ENCODE measurements around the gene FNDC3A. TPM values are rescaled to one million over a fixed set of nuclear protein-coding genes. Genes with fewer than 3 reads are reported as not detected.
"Not testable (repeated sequence)": the region's sequence is repeated elsewhere in the genome, so short reads cannot be mapped to it uniquely, and the experiment has no call there.

FNDC3A gene
- total RNA-seq, 1 donor from 2014 or later, result 40.7 TPM

DNA sequence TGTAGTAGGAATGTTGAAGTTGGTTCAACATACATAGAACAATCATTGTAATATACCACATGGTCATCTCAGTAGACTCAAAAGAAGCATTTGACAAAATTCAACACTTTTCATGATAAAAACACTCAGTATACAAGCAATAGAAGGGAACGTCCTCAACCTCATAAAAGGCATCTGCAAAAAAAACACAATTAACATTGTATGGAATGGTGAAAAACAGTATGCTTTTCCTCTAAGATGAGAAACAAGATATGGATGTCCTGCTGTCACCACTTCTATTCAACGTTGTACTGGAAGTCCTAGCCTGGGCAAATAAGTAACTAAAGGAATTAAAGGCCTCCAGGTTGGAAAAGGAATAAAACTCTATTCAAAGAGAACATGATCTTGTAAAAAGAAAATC lies 54.5 kb downstream of the FNDC3A start:
- DNase-seq (ENCODE audit: low spot score), result no peak

DNA sequence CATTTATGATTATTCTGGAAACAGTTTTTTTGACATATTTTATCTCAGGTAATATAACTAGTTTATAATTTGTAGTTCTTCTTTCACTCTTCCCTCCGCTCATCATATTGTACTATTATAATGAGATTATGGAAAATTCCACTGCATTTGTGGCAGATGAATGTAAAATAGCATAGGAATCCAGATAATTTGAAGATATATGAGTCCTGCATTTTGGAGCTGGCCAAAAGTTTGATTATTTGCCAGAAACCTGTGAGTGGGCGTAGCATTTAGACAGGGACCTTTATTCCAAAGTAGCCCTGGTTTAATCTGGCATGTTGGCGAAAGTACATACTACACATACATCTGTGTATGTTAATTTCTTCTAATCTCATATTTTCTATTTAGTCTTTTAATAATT lies 65.2 kb downstream of the FNDC3A start:
- DNase-seq (ENCODE audit: low spot score), result no peak

DNA sequence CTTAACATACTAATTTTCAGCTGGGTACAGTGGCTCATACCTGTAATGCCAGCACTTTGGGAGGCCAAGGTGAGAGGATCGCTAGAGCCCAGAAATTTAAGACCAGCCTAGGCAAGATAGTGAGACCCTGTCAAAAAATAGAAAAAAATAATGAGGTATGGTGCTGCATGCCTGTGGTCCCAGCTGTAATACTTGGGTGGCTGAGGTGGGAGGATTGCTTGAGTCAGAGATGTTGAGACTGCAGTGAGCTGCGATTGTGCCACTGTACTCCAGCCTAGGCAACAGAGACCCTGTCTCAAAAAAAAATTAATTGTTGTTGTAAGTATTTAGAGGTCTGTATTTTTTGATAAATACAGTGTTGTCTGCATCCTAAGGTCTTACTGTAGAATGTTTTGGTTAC lies 66.8 kb downstream of the FNDC3A start:
- DNase-seq (ENCODE audit: low spot score), result no peak

DNA sequence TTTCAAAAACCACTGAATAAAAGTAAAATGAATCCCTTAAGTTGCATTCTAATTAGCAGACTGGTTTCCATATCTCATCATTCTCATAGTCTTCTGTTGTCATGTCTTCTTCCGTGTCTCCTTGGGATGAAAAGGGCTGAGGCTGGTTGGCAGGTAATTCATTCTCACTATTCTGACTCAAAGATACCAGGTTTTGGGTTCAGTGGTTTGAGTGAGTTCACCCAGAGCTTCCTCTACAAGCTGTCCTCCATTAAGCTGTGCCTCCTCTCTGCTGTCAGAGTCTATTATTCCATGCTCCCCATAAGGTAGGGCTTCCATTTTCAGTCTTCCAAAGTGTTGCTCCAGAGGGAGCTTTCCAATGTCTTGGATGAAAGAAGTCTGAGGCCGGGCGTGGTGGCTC lies 68.3 kb downstream of the FNDC3A start:
- DNase-seq (ENCODE audit: low spot score), result no peak

DNA sequence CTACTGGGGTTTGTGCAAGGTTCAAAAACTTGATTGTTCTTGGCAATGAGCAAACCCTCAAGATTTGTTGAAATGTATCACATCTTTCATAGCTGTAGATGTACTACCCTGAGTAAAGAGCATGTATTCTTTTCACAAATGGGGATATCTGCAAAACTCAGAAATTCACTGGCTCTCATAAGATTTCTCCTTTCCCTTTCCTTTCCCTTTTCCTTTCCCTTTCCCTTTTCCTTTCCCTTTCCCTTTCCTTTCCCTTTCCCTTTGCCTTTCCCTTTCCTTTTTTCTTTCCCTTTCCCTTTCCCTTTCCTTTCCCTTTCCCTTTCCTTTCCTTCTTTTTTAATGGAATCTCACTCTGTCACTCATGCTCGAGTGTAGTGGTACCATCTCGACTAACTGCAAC lies 69.1 kb downstream of the FNDC3A start:
- DNase-seq (ENCODE audit: low spot score), result no peak

DNA sequence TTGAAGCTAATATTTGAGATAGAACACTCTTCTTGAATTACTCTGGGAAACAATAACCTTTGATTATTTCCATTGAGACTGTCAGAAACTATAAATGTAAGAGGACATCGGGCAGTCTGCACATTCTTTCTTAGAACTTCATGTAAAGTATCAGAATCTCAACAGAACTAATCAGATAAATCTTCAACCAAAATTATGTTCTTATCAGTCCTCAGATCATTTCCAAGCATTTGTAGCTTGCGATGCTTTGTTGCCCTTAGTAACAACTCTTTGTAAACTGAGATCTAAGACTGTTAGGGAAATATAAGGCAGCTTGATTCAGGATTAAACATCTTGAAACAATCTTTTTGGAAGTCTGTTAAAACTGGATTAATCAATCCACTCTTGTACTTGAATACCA lies 70.3 kb downstream of the FNDC3A start:
- no peak for DNase-seq (ENCODE audit: low spot score)

DNA sequence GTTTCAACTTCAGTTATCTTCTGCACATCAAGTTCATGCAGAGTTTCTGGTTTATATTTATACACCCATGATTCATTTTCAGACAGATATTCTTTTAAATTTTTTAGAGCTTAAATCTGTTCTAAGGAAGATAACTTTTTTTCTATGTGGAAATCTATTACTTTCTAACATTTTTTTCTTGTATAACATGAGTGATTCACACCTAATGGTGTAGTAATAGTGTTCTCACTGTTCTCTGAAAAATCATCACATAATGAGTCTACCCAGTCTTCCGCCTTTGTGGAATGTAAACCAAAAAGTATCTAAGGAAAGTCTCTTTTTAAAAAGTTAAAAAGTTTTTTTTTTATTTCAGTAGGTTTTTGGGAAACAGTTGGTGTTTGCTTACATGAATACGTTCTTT lies 70.8 kb downstream of the FNDC3A start:
- DNase-seq (ENCODE audit: low spot score), result no peak

DNA sequence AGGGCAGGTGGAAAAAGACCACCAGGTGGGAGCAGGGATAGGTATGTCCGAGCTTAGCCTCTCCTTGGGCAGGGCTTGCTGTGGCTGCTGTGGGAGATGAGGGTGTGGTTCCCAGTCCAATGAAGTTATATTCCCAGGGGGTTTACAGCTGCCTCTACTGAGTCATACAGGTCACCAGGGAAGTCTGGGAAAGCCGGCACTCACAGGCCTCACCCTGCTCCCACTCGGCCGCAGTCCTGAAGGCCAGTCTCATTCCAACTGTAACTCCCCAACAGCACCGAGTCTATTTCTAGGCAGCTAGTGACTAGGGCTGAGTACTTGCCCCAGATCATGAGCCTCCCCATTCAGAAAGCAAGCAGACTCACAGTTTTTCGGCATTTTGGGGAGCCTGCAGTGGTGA lies 77.1 kb downstream of the FNDC3A start:
- no peak for DNase-seq (ENCODE audit: low spot score)

DNA sequence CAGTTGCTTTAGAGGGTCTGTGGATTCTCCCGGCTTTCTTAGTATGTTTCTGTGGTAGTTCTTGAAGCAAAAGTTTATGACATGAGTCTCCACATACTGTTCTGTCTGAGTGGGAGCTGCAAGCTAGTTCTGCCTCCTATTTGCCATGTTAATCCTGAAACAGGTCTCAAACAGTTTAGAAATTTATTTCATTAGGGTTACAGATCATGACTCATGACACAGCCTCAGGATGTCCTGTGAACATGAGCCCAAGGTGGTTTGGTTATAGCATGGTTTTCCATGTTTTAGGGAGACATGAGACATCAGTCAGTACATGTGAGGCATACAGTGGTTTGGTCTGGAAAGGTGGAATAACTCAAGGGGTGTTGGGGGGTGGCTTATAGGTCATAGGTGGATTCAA lies 77.5 kb downstream of the FNDC3A start:
- DNase-seq (ENCODE audit: low spot score), result no peak

DNA sequence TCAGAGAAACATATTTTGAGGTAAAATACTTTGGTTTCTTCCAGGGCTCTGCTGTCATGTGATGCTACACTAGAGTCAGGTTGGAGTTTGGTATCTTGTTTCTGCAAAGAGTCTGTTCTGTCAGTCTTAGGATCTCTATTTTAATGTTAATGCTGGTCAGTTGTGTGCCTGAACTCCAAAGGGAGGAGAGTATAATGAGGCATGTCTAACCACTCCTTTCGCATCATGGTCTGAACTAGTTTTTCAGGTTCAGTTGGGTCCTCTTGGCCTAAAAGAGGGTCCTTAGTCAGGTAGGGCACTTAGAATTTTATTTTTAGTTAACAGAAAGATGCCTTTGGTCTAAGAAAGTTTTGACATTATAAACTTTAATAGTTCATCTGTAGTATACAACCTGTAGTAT lies 78.2 kb downstream of the FNDC3A start:
- no peak for DNase-seq (ENCODE audit: low spot score)

DNA sequence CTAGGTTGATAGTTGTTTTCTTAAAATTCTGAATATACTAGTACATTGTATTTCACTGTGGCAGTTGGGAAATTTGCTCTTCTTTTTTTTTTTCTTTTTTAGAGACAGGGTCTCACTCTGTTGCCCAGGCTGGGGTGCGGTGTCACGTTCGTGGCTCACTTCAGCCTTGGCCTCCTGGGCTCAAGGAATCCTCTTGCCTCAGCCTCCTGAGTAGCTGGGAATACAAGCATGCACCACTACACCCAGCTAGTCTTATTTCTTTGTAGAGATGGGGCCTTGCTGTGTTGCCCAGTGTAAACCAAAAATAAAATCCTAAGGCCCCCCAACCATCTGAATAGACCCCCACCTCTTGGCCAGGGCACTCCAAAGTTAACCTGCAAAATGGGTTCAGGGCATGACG lies 79.3 kb downstream of the FNDC3A start:
- DNase-seq (ENCODE audit: low spot score), result no peak

DNA sequence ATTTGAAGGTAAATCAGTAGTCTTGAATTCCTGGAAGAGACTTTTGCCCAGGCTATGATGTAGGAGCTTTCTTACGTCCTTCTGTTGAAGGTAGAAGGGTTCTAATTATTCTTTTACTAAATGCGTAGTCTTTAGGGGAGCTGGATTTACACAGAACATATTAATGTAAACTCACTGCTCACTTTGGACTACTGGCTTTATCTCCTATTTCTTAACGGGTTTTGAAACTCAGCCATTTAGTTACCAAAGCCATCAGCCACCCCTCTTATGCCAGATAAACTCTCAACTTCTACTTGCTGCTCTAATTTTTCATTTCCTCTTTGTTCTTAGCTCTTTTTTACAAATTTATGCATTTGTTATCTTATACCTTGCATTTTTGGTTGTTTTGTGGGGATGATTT lies 81.5 kb downstream of the FNDC3A start:
- DNase-seq (ENCODE audit: low spot score), result no peak

DNA sequence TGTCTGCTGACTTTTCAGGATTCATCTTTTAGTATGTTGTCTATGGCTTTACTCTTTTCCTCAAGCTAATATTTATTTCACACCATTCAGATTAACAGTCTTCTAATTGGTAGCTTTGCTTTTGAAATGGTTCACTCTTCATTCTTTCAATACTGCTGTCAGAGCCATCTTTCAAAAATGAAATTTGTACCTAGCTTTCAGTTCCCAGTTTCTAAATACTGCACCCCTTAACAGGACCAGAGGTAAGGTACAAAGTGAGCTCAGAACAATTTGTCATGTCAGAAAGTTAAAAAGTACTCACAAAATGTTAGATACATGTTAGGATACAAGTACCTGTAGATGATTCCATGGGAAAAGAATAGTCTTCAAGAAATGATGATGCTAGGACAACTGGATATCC lies 83.0 kb downstream of the FNDC3A start:
- DNase-seq (ENCODE audit: low spot score), result no peak

DNA sequence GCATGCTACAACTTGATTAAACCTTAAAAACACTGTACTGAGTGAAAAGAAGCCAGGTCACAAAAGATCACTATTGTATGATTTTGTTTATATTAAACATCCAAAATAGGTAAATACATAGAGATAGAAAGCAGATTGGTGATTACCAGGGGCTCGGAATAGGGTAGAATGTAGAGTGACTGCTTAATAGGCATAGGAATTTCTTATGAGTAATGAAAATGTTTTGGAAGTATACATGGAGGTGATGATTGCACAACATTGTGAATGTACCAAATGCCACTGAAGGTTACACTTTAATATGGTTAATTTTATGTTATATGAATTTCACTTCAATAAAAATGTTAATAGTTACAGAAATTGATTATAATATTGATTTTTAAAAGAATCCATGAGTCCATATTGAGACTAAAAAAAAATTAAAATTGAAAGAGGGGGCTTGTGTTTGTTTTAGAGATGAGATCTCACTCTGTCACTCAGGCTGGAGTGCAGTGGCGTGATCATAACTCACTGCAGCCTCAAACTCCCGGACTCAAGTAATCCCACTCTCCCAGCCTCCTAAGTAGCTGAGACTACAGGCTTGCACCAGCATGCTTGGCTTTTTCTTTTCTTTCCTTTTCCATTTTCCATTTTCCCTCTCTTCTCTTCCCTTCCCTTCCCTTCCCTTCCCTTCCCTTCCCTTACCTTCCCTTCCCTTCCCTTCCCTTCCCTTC lies 85.1 kb downstream of the FNDC3A start:
- no peak for DNase-seq (ENCODE audit: low spot score)

DNA sequence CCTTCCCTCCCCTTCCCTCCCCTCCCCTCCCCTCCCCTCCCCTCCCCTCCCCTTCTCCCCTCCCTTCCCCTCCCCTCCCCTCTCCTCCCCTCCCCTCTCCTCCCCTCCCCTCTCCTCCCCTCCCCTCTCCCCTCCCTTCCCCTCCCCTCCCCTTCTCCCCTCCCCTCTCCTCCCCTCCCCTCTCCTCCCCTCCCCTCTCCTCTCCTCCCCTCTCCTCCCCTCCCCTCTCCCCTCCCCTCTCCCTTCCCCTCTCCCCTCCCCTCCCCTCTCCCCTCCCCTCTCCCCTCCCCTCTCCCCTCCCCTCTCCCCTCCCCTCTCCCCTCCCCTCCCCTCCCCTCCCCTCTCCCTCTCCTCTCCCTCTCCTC lies 85.7 kb downstream of the FNDC3A start:
- not testable (repeated sequence) for DNase-seq (ENCODE audit: low spot score)

DNA sequence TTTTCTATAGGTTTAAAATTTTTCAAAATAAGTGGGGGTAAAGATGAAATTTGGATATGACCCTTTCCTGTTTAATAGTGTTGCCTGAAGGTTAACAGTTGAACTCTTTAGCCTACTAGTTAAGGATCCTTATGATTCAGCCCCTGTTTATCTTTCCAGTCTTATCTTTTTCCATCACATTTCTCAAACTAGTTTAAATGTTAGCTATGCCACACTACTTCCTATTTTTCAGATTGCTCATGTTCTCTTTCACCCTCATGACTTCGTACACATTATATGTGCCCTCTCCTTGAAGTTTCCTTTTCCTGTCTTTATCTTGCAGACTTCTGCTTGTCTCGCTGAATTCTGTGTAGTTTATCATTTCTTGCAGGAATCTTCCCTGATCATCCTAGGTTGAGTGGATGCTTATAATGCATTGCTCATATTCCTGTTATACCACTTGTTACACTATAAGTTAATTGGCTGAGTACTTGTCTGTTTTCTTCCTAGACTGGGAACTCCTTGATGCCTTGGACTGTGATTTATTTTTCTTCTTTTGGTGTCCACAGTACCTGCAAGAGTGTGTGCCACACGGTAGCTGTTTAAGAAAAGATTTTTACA lies 86.7 kb downstream of the FNDC3A start:
- no peak for DNase-seq (ENCODE audit: low spot score)

DNA sequence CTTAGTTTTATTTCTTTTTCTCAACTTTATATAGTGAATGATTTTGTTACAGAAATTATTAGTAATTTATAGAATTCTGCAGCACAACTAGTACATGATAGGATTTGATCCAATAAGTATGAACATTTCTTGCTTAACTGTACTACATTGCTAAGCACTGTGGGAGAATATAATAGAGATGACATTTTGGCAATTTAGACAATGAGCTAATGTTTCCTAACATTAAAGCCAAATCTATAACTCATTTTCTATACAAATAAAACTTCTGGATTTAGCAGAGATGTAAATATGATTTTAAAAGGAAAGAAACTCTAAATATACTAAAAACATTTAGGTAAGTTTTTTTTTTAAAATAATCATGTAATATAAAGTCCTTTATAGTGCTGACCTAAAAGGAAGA lies 87.3 kb downstream of the FNDC3A start:
- no peak for DNase-seq (ENCODE audit: low spot score)

DNA sequence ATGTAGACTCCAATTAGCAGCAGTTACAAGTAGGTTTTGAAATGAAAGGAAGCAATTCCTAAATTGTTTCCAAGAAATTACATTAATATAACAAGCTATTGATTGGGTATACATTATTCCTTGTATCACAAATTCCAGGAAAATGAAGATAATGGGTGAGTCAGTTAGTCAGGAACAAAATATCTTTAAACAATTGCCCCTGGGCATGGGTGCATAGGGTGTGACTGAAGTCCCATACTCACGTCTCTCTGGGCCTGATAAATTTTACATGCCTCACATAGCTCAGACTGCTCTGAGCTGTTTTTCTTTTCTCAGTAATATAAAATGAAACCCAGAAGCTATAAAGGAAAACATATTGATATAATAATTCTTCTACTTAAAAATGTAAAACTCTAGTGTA lies 87.8 kb downstream of the FNDC3A start:
- DNase-seq (ENCODE audit: low spot score), result no peak

DNA sequence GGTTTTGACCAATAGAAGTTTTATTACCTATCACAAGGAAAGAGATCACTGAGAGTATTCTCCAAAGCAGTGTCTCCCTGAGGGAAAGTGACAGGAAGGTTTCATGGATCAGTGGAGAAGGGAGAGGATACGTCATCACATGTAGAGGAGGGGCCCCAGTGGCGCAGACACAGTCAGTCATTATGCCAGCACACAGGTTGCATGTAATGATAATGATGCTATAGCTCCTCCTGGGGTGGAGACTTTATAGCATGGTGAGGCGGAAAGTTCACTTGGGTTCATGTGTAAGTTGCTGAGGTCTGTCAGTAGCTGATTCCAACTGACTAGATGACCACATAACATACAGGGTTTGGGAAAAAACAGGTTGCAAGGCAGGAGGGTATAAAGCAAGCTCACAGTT lies 88.8 kb downstream of the FNDC3A start:
- no peak for DNase-seq (ENCODE audit: low spot score)

DNA sequence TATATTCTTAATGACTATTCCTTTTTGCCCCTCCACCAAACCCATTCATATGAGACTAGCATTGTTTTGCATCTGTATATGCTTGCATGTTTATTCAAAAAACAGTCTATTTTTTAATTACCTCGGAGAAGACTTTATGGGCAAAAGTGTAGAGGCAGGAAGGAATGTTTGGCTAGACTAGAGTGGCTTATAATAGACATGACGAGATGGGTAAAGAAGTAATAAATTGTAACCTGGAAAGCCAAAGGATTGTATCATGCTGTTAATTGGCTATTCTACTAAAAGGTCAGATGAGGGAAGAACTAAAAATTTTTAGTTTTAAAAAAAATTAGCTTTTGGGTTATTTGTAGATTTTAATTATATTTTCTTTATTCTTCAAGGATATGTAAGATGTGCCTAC lies 91.1 kb downstream of the FNDC3A start:
- DNase-seq (ENCODE audit: low spot score), result no peak

DNA sequence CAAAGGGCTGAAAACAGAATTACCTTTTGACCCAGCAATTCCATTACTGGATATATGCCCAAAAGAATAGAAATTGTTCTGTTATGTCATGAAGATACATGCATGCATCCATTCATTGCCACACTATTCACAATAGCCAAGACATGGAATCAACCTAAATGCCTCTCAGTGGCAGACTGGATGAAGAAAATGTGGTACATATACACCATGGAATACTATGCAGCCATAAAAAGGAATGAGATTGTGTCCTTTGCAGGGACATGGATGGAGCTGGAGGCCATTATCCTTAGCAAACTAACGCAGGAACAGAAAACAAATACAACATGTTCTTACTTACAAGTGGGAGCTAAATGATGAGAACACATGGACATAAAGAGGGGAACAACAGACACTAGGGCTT lies 92.8 kb downstream of the FNDC3A start:
- DNase-seq (ENCODE audit: low spot score), result not testable (repeated sequence)

DNA sequence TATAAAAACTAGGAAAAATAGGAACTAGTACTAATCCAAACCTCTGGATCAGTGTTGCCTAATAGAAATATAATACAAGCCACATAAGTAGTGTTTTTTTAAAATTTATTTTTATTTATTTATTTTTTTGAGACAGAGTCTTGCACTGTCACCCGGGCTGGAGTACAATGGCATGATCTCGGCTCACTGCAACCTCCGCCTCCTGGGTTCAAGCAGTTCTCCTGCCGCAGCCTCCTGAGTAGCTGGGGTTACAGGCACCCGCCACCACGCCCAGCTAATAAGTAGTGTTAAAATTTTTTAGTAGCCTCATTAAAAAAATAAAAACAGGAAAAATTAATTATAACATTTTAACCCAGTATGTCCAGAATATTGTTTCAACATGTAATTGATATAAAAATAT lies 94.3 kb downstream of the FNDC3A start:
- not testable (repeated sequence) for DNase-seq (ENCODE audit: low spot score)

DNA sequence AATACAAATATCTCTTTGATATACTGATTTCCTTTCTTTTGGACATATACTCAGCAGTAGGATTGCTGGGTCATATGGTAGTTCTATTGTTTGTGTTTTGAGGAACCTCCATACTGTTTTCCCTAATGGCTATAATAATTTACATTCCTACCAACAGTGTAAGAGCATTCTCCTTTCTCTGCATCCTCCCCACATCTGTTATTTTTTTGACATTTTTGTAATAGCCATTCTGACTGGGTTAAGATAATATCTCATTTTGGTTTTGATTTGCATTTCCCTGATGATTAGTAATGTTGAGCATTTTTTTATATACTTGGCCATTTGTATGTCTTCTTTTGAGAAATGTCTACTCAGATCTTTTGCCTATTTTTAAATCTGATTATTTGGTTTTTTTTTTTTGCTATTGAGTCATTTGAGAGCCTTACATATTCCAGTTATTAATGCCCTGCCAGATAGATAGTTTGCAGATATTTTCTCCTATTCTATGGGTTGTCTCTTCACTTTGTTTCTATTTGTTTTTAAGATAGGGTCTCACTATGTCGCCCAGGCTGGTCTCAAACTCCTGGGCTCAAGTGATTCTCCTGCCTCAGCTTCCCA lies 95.7 kb downstream of the FNDC3A start:
- DNase-seq (ENCODE audit: low spot score), result no peak

All from mesenteric fat pad (tissue), 1 donor.